ENCODE data around the gene LTBP1. TPM values are rescaled to one million over a fixed set of nuclear protein-coding genes. Genes with fewer than 3 reads are reported as not detected.
"Not testable (repeated sequence)": the region's sequence is repeated elsewhere in the genome, so short reads cannot be mapped to it uniquely, and the experiment has no call there.

The LTBP1 gene
- total RNA-seq, 1 experiment from 2014 or later: 13.9 TPM

GRCh38 chr2:33381301-33381858, 434.6 kb downstream of the LTBP1 start:
- DNase-seq: no peak
- no peaks in the 10 kb centered on the region for H3K9me3 Mint-ChIP-seq (ENCODE audit: low read depth, unreplicated experiment)
- H3K36me3 Mint-ChIP-seq (ENCODE audit: insufficient read depth, unreplicated experiment): no peaks in the 10 kb centered on the region
- no peak overlapping the region for H3K27ac Mint-ChIP-seq (ENCODE audit: unreplicated experiment)
- intact Hi-C loops (cut with micrococcal nuclease; ENCODE audit: unreplicated experiment): no loop called here
- CTCF ChIA-PET: interaction anchor here (0.5 kb wide), 1 partner anchor 15 kb away, joined by 3 read pairs; no protein-coding TSS in a partner anchor
- TF ChIP-seq CTCF (IDR thresholded peaks at IDR 0.05; ENCODE audit: unreplicated experiment): no peak
- H3K27me3 Mint-ChIP-seq (ENCODE audit: unreplicated experiment): no peaks in the 10 kb centered on the region
- H3K4me3 Mint-ChIP-seq (ENCODE audit: low read depth, unreplicated experiment): no peak overlapping the region
- H3K4me1 Mint-ChIP-seq (ENCODE audit: low read depth, unreplicated experiment): no peaks in the 10 kb centered on the region
- BruUV-seq (replicated peaks): no TSS peak

- no peak overlapping the region for H3K27ac Mint-ChIP-seq (ENCODE audit: unreplicated experiment)
- CTCF ChIA-PET: interaction anchor here (0.6 kb wide), 1 partner anchor 12 kb away, joined by 5 read pairs; no protein-coding TSS in a partner anchor
- intact Hi-C loops (cut with micrococcal nuclease; ENCODE audit: unreplicated experiment): no loop called here
- no peak for DNase-seq
- no peak overlapping the region for H3K4me3 Mint-ChIP-seq (ENCODE audit: low read depth, unreplicated experiment)
- no peaks in the 10 kb centered on the region for H3K9me3 Mint-ChIP-seq (ENCODE audit: low read depth, unreplicated experiment)
- no peak for TF ChIP-seq CTCF (IDR thresholded peaks at IDR 0.05; ENCODE audit: unreplicated experiment)
- no TSS peak for BruUV-seq (replicated peaks)
- H3K27me3 Mint-ChIP-seq (ENCODE audit: unreplicated experiment): no peaks in the 10 kb centered on the region
- no peaks in the 10 kb centered on the region for H3K36me3 Mint-ChIP-seq (ENCODE audit: insufficient read depth, unreplicated experiment)
- H3K4me1 Mint-ChIP-seq (ENCODE audit: low read depth, unreplicated experiment): no peaks in the 10 kb centered on the region
Observed at GRCh38 chr2:33383855-33384598, 437.3 kb downstream of the LTBP1 start.

- H3K27me3 Mint-ChIP-seq (ENCODE audit: unreplicated experiment): no peaks in the 10 kb centered on the region
- no TSS peak for BruUV-seq (replicated peaks)
- H3K27ac Mint-ChIP-seq (ENCODE audit: unreplicated experiment): no peak overlapping the region
- no peak for TF ChIP-seq CTCF (IDR thresholded peaks at IDR 0.05; ENCODE audit: unreplicated experiment)
- CTCF ChIA-PET: no interaction called here
- no peaks in the 10 kb centered on the region for H3K36me3 Mint-ChIP-seq (ENCODE audit: insufficient read depth, unreplicated experiment)
- no peaks in the 10 kb centered on the region for H3K9me3 Mint-ChIP-seq (ENCODE audit: low read depth, unreplicated experiment)
- no peaks in the 10 kb centered on the region for H3K4me1 Mint-ChIP-seq (ENCODE audit: low read depth, unreplicated experiment)
- no peak overlapping the region for H3K4me3 Mint-ChIP-seq (ENCODE audit: low read depth, unreplicated experiment)
- intact Hi-C loops (cut with micrococcal nuclease; ENCODE audit: unreplicated experiment): no loop called here
- DNase-seq: no peak
Observed at GRCh38 chr2:33384599-33384961, 437.8 kb downstream of the LTBP1 start.

- Mint-ChIP-seq H3K27me3 (ENCODE audit: unreplicated experiment) (no peaks in the 10 kb centered on the region), H3K4me1 (ENCODE audit: low read depth, unreplicated experiment) (no peaks in the 10 kb centered on the region), H3K27ac (ENCODE audit: unreplicated experiment) (no peak overlapping the region), H3K9me3 (ENCODE audit: low read depth, unreplicated experiment) (no peaks in the 10 kb centered on the region), H3K36me3 (ENCODE audit: insufficient read depth, unreplicated experiment) (no peaks in the 10 kb centered on the region), H3K4me3 (ENCODE audit: low read depth, unreplicated experiment) (no peak overlapping the region)
- intact Hi-C loops (cut with micrococcal nuclease; ENCODE audit: unreplicated experiment): no loop called here
- CTCF ChIA-PET: no interaction called here
- TF ChIP-seq CTCF (IDR thresholded peaks at IDR 0.05; ENCODE audit: unreplicated experiment): no peak
- no TSS peak for BruUV-seq (replicated peaks)
- DNase-seq: no peak
Observed at GRCh38 chr2:33388996-33389395, 442.2 kb downstream of the LTBP1 start.

- H3K4me3 Mint-ChIP-seq (ENCODE audit: low read depth, unreplicated experiment); H3K27me3 Mint-ChIP-seq (ENCODE audit: unreplicated experiment); H3K27ac Mint-ChIP-seq (ENCODE audit: unreplicated experiment); intact Hi-C loops (cut with micrococcal nuclease; ENCODE audit: unreplicated experiment); H3K4me1 Mint-ChIP-seq (ENCODE audit: low read depth, unreplicated experiment); H3K9me3 Mint-ChIP-seq (ENCODE audit: low read depth, unreplicated experiment); H3K36me3 Mint-ChIP-seq (ENCODE audit: insufficient read depth, unreplicated experiment); DNase-seq; CTCF ChIA-PET; BruUV-seq (replicated peaks): not testable (repeated sequence)
Observed at GRCh38 chr2:33389695-33390094, 442.9 kb downstream of the LTBP1 start.

Measured in Calu3 (cell line).